WTC11 (cell line): ENCODE measurements around the gene CIAO2A. TPM values are rescaled to one million over a fixed set of nuclear protein-coding genes. Genes with fewer than 3 reads are reported as not detected.

Experiments
- ATAC-seq: fragments of 200-7000 bp; cut with Tn5 transposase; 2 replicates; pipeline ENCODE4 v1.10.0; 2021; ENCODE audit warnings: mild to moderate bottlenecking, moderate library complexity
- CTCF ChIA-PET: fragments of 300-600 bp; sonication (Branson Sonifier 250); formaldehyde crosslinking; loops from one replicate; lab custom pipeline; 2021; ENCODE audit warnings: antibody characterized with exemption; lab: Charles Lee
- POLR2A ChIA-PET: fragments of 350-600 bp; sonication (Branson Sonifier 250); formaldehyde crosslinking; loops from one replicate; lab custom pipeline; 2021; ENCODE audit warnings: antibody characterized with exemption; lab: Charles Lee
- DNase-seq: peaks from one replicate; pipeline ENCODE4 v3.0.0; 2021; ENCODE audit warnings: low spot score
- H3K27ac Mint-ChIP-seq: 2 replicates; pipeline ENCODE4 v1.8.0; 2021; ENCODE audit warnings: mixed read lengths
- H3K27me3 Mint-ChIP-seq: 2 replicates; pipeline ENCODE4 v1.8.0; 2021; ENCODE audit warnings: low read depth, mild to moderate bottlenecking, moderate library complexity, mixed read lengths
- H3K36me3 Mint-ChIP-seq: 2 replicates; pipeline ENCODE4 v1.8.0; 2021; ENCODE audit warnings: mixed read lengths
- H3K4me1 Mint-ChIP-seq: 2 replicates; pipeline ENCODE4 v1.8.0; 2022; ENCODE audit warnings: mixed read lengths
- H3K4me3 Mint-ChIP-seq: 2 replicates; pipeline ENCODE4 v1.8.0; 2021; ENCODE audit warnings: mild to moderate bottlenecking, moderate library complexity, mixed read lengths
- H3K9me3 Mint-ChIP-seq: 2 replicates; pipeline ENCODE4 v1.8.0; 2021; ENCODE audit warnings: mixed read lengths
- ATF1 ChIP-seq: sonication (generic); formaldehyde crosslinking; IDR thresholded peaks from 2 replicates; pipeline ENCODE4 v1.8.1; 2023; ENCODE audit warnings: mild to moderate bottlenecking, moderate library complexity, missing genetic modification reagents
- ATF2 ChIP-seq: sonication (generic); formaldehyde crosslinking; IDR thresholded peaks from 2 replicates; pipeline ENCODE4 v1.8.1; 2022; ENCODE audit warnings: low read depth, missing genetic modification reagents, borderline replicate concordance
- CREM ChIP-seq: sonication (generic); formaldehyde crosslinking; IDR thresholded peaks from 2 replicates; pipeline ENCODE4 v1.8.1; 2022; ENCODE audit warnings: mild to moderate bottlenecking, missing genetic modification reagents, moderate library complexity
- FOXJ3 ChIP-seq: sonication (generic); formaldehyde crosslinking; IDR thresholded peaks from 2 replicates; pipeline ENCODE4 v1.9.0; 2021; ENCODE audit warnings: missing genetic modification reagents, mild to moderate bottlenecking, borderline replicate concordance
- HMGA2 ChIP-seq: fragments of 250-450 bp; sonication (Bioruptor Pico); IDR thresholded peaks from 2 replicates; pipeline ENCODE4 v1.4.0; 2021; ENCODE audit warnings: mild to moderate bottlenecking, moderate library complexity
- JAZF1 ChIP-seq: fragments of 250-450 bp; sonication (Bioruptor Pico); IDR thresholded peaks from 2 replicates; pipeline ENCODE4 v1.9.0; 2021; ENCODE audit warnings: moderate library complexity, mild to moderate bottlenecking, inconsistent platforms
- NFE2L1 ChIP-seq: sonication (generic); formaldehyde crosslinking; IDR thresholded peaks from 2 replicates; pipeline ENCODE4 v1.8.1; 2023; ENCODE audit warnings: missing genetic modification reagents
- NFYB ChIP-seq: sonication (generic); formaldehyde crosslinking; conservative IDR thresholded peaks from 2 replicates; pipeline ENCODE4 v1.8.0; 2022; ENCODE audit warnings: low read depth, missing genetic modification reagents
- PRRX2 ChIP-seq: fragments of 250-450 bp; sonication (Bioruptor Pico); IDR thresholded peaks from 2 replicates; pipeline ENCODE4 v1.8.0; 2021; ENCODE audit warnings: mild to moderate bottlenecking
- RELA ChIP-seq: sonication (generic); formaldehyde crosslinking; IDR thresholded peaks from 2 replicates; pipeline ENCODE4 v1.8.1; 2022; ENCODE audit warnings: missing genetic modification reagents, mild to moderate bottlenecking, borderline replicate concordance
- RORB ChIP-seq: fragments of 250-450 bp; sonication (Bioruptor Pico); IDR thresholded peaks from 2 replicates; pipeline ENCODE4 v1.9.0; 2021; ENCODE audit warnings: mild to moderate bottlenecking
- SMAD3 ChIP-seq: sonication (generic); formaldehyde crosslinking; IDR thresholded peaks from 2 replicates; pipeline ENCODE4 v1.8.0; 2022; ENCODE audit warnings: missing genetic modification reagents, mild to moderate bottlenecking, borderline replicate concordance
- TCF7 ChIP-seq: sonication (generic); formaldehyde crosslinking; IDR thresholded peaks from 2 replicates; pipeline ENCODE4 v1.8.0; 2022; ENCODE audit warnings: mild to moderate bottlenecking, low read depth, missing genetic modification reagents, moderate library complexity
- TP53 ChIP-seq: sonication (generic); formaldehyde crosslinking; IDR thresholded peaks from 2 replicates; pipeline ENCODE4 v1.8.1; 2023; ENCODE audit warnings: mild to moderate bottlenecking, missing genetic modification reagents
- ZNF138 ChIP-seq: sonication (generic); formaldehyde crosslinking; conservative IDR thresholded peaks from 2 replicates; pipeline ENCODE4 v1.8.1; 2022; ENCODE audit warnings: mild to moderate bottlenecking, moderate library complexity, missing genetic modification reagents
- ZNF263 ChIP-seq: sonication (generic); formaldehyde crosslinking; IDR thresholded peaks from 2 replicates; pipeline ENCODE4 v1.8.1; 2022; ENCODE audit warnings: low read depth, mild to moderate bottlenecking, moderate library complexity, missing genetic modification reagents
- ZNF425 ChIP-seq: fragments of 250-450 bp; sonication (Bioruptor Pico); conservative IDR thresholded peaks from 2 replicates; pipeline ENCODE4 v1.9.0; 2021; ENCODE audit warnings: mild to moderate bottlenecking
- total RNA-seq: library from RNA; stranded (reverse); gene quantifications from 3 replicates; pipeline ENCODE4 v1.2.3, GENCODE V29; 2021
- TF ChIP-seq, protein P1 (sequence below): fragments of 200-600 bp; IDR thresholded peaks from 2 replicates; pipeline ENCODE4 v1.8.0; 2022; ENCODE audit warnings: antibody characterized with exemption
- TF ChIP-seq, protein P2 (sequence below): sonication (generic); formaldehyde crosslinking; IDR thresholded peaks from 2 replicates; pipeline ENCODE4 v1.8.0; 2022; ENCODE audit warnings: mild to moderate bottlenecking, missing genetic modification reagents

The CIAO2A gene
- total RNA-seq, 1 experiment from 2014 or later = 73.6 TPM

DNA sequence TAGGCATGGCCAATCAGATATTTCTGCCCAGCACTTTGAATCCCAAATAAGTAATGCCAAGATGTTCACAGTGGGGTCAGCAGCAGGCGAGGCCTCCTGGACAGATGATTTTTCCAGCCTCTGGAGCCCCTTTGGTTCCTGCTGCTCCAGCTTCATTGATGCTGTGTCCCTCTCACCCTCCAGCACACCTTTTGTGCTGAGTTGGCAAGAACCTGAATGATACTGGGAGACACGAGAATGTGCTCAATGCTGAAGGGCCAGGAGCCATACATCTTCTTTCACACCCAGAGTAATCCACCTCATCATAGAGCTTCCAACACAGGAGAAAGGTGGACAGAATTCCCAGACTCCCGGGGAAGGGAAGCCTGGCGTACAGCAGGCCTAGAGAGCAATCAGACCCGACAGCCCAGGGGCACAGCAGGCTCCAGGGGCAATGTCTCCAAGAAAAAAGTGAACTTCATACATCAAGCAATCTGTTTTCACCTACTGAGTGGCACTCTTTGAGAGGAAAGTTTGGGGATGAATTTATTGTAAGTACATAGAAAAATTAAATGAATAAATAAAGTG lies 40.6 kb downstream of the CIAO2A start:
- no peak for ATAC-seq
- H3K4me3 Mint-ChIP-seq = no peak overlapping the region
- H3K27ac Mint-ChIP-seq = no peak overlapping the region
- no peaks in the 10 kb centered on the region for H3K36me3 Mint-ChIP-seq
- TF ChIP-seq RORB (CRISPR knock-in tag) = no peak
- no peak for TF ChIP-seq TCF7
- TF ChIP-seq HMGA2 (CRISPR knock-in tag) = no peak
- TF ChIP-seq NFYB (CRISPR knock-in tag) = no peak
- DNase-seq = no peak
- peaks cover 3% of the 10 kb centered on the region for H3K4me1 Mint-ChIP-seq
- H3K9me3 Mint-ChIP-seq = no peaks in the 10 kb centered on the region
- CTCF ChIA-PET = interaction anchor here (2.3 kb wide), 1 partner anchor 108 kb away, joined by 12 read pairs; no protein-coding TSS in a partner anchor
- POLR2A ChIA-PET = no interaction called here
- H3K27me3 Mint-ChIP-seq = peaks cover 12% of the 10 kb centered on the region

DNA sequence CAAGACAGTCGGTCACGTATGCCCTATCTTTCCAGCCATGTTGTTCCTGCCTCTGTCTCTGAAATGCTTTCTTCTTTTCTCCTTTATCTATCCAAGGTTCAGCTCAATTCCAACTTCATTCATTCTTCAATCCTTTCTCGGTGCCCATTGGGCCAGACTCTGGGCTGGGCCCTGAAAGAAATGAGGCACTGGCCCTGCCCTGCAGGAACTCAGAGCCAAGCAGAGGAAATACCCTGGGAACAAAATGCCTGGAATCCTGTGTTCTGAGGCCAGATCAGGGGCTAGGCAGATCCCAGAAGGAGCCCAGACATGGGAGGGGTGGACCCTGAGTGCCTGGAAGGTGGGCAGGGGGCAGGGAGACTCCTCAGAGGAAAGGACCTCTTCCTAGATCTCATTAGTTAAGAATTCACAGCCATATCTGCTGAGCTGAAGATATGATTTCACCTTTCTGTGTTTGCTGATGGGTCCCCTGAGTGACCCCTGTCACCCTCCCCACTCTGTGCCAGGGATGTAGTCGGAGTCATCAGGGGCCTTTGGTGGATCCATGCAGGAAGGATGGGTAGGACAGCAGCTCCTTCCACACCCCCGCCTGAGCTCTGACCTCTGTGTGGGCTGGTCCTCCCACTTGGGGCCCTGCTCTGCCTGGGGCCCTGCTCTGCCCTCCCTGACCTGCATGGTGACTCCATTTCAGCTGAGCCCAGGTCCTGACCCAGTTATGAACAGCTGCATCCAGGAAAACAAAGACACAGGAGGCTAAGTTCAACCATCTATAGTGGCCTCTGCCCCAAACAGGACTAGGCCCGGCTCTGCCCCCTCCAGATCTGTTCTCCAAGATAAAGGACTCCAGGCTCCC lies 42.0 kb downstream of the CIAO2A start:
- peaks cover 26% of the 10 kb centered on the region for H3K27me3 Mint-ChIP-seq
- POLR2A ChIA-PET = no interaction called here
- H3K36me3 Mint-ChIP-seq = no peaks in the 10 kb centered on the region
- CTCF ChIA-PET = interaction anchor here (0.7 to 1.9 kb wide), 4 partner anchors 16 to 106 kb away, joined by 3 to 9 read pairs (median 6); no protein-coding TSS in a partner anchor
- H3K4me3 Mint-ChIP-seq = no peak overlapping the region
- no peaks in the 10 kb centered on the region for H3K9me3 Mint-ChIP-seq
- ATAC-seq (no peak), DNase-seq (no peak)
- H3K4me1 Mint-ChIP-seq = peaks cover 6% of the 10 kb centered on the region
- TF ChIP-seq NFYB (CRISPR knock-in tag) = no peak
- no peak overlapping the region for H3K27ac Mint-ChIP-seq

DNA sequence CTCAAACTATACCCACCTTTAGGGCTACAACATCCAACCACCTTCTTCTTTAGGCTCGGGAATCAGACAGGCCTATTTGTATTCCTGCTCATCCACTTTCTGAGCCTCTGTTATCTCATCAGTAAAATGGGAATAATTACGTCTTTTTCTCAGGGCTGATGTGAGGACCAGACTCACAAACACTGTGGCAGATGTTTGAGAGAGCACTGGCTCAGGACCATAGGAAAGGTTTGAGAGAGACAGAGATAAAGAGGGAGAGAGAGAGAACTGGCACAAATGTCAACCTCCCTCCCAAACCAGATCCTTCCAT lies 42.6 kb downstream of the CIAO2A start:
- H3K27me3 Mint-ChIP-seq = peaks cover 28% of the 10 kb centered on the region
- CTCF ChIA-PET = interaction anchor here (1.0 to 4.0 kb wide), 4 partner anchors 16 to 106 kb away, joined by 3 to 26 read pairs (median 8); no protein-coding TSS in a partner anchor
- no peak for DNase-seq
- H3K27ac Mint-ChIP-seq = no peak overlapping the region
- ATAC-seq = no peak
- H3K9me3 Mint-ChIP-seq = no peaks in the 10 kb centered on the region
- H3K4me1 Mint-ChIP-seq = peaks cover 7% of the 10 kb centered on the region
- POLR2A ChIA-PET = no interaction called here
- no peaks in the 10 kb centered on the region for H3K36me3 Mint-ChIP-seq
- no peak overlapping the region for H3K4me3 Mint-ChIP-seq
- TF ChIP-seq, protein P1, sequence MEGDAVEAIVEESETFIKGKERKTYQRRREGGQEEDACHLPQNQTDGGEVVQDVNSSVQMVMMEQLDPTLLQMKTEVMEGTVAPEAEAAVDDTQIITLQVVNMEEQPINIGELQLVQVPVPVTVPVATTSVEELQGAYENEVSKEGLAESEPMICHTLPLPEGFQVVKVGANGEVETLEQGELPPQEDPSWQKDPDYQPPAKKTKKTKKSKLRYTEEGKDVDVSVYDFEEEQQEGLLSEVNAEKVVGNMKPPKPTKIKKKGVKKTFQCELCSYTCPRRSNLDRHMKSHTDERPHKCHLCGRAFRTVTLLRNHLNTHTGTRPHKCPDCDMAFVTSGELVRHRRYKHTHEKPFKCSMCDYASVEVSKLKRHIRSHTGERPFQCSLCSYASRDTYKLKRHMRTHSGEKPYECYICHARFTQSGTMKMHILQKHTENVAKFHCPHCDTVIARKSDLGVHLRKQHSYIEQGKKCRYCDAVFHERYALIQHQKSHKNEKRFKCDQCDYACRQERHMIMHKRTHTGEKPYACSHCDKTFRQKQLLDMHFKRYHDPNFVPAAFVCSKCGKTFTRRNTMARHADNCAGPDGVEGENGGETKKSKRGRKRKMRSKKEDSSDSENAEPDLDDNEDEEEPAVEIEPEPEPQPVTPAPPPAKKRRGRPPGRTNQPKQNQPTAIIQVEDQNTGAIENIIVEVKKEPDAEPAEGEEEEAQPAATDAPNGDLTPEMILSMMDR = no peak
- TF ChIP-seq ATF1 (CRISPR knock-in tag) (no peak), SMAD3 (CRISPR knock-in tag) (no peak), JAZF1 (CRISPR knock-in tag) (no peak), ZNF425 (CRISPR knock-in tag) (no peak), FOXJ3 (CRISPR knock-in tag) (no peak), ZNF263 (CRISPR knock-in tag) (no peak), RELA (no peak), NFYB (CRISPR knock-in tag) (no peak), PRRX2 (no peak), CREM (CRISPR knock-in tag) (no peak), ATF2 (CRISPR knock-in tag) (no peak), ZNF138 (CRISPR knock-in tag) (no peak), NFE2L1 (CRISPR knock-in tag) (no peak), TP53 (CRISPR knock-in tag) (no peak)
- TF ChIP-seq, protein P2, sequence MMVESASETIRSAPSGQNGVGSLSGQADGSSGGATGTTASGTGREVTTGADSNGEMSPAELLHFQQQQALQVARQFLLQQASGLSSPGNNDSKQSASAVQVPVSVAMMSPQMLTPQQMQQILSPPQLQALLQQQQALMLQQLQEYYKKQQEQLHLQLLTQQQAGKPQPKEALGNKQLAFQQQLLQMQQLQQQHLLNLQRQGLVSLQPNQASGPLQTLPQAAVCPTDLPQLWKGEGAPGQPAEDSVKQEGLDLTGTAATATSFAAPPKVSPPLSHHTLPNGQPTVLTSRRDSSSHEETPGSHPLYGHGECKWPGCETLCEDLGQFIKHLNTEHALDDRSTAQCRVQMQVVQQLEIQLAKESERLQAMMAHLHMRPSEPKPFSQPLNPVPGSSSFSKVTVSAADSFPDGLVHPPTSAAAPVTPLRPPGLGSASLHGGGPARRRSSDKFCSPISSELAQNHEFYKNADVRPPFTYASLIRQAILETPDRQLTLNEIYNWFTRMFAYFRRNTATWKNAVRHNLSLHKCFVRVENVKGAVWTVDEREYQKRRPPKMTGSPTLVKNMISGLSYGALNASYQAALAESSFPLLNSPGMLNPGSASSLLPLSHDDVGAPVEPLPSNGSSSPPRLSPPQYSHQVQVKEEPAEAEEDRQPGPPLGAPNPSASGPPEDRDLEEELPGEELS (CRISPR knock-in tag) = no peak
